HG02938 (cell line): Measurements from ENCODE around the gene C19orf12.
A peak's percentile ranks its signal among the peaks of the same experiment; 100 is the strongest.
"Not testable (repeated sequence)": the region's sequence is repeated elsewhere in the genome, so short reads cannot be mapped to it uniquely, and the experiment has no call there.

ENCODE experiments used
- ATAC-seq: cut with Tn5 transposase; IDR thresholded peaks from one replicate; pipeline ENCODE4 v1.9.1; 2021; ENCODE audit warnings: mild to moderate bottlenecking, moderate library complexity; ENCODE audit not compliant: unreplicated experiment

Gene C19orf12

DNA sequence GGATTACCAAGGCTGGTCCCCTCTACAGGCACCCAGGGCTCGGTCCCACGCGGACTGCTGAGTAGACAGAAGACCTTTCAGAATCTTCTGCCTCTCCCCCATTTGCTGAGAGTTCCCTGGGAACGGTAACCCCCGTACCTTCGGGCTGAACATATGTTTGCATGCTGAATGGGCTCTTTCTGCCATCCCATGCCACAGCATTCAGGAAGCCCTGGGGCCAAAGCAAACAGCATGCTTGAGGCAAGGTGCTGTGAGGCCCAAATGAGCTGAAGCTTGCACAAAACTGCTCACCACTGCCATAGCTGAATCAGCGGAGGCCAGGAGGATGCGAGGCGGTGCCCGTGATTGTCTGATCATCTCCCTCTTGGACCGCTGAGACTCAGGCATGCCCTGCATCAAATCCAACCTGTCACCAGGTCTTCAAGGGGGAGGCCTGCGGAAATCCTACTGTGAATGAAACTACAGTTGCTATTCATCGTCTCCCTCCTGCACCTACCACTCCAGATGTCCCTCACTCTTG is 16.3 kb upstream of the C19orf12 start:
- no peak for ATAC-seq

DNA sequence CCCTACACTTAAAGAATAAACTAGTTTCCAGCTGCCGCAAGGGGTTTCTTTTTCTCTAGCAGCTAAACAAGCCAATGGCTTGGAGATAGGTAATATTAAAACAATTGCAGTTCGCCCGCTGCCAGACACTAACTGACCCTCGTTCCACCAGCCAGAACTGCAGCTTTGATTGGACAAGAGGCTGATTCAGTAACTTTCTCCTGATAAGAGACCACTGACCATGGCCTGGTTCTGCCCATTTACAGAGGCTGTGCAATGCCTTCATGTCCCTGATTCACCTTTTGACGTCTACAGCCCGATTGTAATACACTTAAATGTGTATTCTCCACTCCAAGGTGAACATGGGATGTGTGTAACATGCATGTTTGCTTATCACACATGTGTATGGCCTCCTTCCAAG is 12.8 kb upstream of the C19orf12 start:
- no peak for ATAC-seq

DNA sequence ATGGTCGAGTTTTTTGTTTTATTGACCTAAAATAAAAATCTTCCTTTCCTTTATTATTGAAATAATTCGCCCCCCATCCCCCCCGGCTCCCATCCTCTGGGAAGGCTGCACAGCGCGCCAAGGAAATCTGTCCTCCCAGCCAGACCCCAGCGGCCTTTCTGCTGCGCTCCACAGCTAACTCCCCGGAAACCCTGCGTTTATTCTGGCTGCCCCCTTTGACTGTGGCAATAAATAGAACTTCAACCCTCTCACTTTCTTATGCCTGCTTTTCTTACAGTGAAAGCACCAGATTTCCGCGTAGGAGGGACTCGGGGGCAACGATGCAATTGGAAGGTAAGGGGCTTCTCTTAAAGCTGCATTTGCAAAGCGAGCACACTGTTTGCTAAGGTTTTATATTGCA is 9.7 kb upstream of the C19orf12 start:
- no peak for ATAC-seq

DNA sequence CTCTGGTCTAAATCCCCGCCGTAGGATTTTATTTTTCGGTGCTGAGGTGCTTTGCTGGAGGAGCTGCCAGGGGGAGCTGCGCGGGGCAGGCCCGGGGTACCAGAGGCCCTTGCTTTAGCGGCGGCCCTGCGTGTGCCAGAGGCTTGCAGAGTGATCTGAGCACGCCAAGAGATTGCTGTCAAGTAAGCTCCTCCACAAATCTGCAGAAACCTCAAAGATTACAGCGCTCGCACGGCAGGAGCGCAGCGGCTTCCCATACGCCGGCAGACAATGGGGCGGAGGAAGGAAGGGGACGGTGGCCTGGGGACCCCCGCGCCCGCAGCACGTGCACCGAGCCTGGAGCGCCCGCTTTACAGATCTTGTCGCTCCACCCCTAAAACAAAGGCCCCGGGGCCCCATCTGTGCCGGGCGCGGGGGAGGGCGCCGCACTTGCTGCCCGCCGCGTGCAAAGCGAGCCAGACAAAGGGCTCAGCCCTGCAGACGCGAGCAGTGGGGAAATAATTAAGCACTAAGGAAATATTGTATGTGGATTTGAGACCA is 9.1 kb upstream of the C19orf12 start:
- no peak for ATAC-seq

DNA sequence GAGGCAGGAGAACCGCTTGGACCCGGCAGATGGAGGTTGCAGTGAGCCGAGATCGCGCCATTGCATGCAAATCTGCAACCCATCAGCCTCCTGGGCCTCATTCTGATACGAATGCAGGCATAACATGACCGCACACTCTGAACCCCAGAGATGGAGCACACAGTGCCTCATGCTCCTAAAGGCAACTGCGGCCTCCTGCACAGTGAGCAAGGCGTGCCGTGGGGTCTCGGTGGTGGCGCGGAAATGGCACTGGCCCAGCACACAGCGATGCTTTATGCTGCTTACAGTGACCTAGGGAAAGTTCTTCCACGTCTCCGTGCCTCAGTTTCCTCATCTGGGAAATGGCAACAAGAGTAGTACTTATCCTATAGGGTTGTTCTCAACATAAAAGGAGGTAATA is 2.0 kb upstream of the C19orf12 start:
- no peak for ATAC-seq

DNA sequence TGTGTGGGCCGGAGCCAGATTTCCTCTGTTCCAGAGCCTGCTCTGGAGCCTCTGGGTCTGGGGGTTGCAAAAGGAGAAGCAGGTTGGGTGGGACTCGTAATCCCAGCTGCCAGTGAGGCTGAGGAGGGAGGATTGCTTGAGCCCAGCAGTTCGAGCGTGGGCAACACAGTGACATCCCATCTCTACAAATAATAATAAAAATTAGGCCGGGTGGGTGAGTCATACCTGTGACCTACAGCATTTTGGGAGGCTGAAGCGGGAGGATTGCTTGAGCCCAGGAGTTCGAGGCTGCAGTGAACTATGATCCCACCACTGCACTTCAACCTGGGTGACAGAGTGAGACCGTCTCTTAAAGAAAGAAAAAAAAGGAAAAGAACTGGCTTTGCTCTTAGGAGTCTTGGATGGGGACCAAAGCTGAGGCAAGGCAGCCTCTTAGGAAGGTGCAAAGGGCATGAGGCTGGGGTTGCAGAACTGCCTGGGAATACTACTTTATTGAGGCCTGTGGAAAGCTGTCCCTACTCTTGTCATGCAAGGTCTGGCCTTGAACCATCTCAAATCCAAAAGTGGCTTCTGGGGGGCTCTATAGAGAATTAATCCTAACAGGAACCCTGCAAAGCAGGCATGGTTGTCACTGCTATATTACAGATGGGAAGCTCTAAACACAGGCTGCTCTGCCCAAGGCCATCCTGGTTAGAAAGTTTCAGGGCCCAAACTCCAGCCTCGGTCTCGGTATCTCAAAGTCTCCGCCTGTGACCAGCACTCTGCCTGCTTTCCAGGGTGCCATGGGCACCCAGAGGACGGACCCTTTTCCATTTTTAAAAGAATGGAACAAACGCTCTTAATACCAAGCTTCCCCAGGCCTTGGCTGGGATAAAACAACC is 880 bp upstream of the C19orf12 start:
- no peak for ATAC-seq

DNA sequence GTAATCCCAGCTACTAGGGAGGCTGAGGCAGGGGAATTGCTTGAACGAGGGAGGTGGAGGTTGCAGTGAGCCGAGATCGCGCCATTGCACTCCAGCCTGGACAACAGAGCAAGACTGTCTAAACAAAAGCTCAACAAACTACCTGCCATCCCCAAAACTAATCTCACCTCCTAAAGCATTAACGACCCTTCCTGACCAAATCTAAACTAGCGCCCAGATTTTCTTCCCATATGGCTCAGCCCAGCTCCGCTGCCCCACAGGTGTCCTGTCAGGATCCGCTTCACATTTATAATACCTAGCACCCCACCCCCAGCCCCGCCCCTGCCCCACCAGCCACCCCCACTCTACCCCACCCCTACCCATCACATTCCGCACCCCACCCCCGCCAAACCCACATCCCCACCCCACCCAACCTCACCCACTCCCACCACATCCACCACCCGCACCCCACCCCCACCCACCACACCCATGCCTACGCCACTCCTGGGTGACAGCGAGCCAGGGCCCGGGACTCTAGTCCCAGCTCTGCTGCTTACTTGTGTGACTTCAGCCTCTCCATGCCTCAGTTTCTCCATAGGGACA is 599 bp downstream of the C19orf12 start:
- ATAC-seq, result peak; percentile 22

DNA sequence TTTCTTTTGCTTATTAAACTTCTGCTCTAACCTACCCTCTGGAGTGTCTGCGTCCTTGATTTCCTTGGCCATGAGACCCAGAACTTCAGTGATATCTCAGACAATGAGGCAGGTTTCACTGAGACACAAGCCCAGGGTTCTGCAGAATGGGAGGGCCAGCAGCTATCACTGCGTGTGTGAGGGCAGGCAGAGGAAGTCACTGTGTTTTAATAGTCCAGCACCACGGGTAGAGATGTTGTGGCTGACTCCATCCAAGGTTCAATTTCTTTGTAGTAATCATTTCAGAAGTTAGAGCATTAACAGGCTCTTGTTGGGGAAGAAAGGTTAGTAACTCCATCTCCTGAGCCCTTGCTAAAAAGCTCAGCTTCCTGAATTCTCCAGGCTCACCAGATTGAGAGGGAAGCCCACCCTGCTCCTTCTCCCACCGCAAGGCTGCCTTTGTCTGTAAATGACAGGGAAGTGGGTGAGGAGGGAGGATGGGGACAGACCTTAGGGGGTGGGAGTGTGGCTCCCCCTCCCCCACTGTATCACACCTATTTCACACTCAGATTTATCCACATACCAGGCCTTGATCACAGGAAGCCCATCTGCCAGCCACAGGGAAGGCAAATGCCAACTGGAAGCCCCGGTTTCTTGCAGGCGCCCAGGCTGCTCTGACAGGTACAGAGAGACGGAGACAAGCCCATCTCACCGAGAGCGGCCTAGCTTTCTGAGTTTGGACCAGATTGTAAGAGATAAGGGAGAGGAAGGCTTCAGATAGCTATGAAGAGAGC is 2.1 kb downstream of the C19orf12 start:
- ATAC-seq, result no peak

DNA sequence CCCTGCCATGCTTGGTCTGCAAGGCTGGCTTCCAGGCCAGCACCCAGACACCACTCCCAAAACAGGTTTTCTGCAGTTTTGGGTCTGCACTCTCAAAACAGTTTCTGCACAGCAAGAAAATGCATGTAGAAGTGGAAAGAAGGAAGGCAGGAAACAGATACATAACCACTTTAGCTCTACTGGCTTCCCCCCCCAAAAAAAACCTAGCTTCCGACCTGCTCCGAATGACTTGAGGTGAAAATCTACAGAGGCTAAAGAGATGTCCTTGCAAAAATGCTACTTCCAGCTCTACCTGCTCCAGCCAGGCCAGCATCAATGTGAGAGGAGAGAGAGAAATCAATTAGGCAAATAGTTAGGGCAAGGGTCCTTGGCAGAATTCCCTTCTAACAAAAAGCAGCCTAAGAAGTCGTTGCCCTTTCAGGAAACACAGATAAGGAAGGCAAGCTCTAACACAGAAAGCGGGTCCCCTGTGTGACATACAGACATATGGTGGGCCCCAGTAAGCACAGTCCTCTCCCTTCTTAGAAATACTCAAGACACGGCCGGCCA is 3.4 kb downstream of the C19orf12 start:
- ATAC-seq, result no peak

DNA sequence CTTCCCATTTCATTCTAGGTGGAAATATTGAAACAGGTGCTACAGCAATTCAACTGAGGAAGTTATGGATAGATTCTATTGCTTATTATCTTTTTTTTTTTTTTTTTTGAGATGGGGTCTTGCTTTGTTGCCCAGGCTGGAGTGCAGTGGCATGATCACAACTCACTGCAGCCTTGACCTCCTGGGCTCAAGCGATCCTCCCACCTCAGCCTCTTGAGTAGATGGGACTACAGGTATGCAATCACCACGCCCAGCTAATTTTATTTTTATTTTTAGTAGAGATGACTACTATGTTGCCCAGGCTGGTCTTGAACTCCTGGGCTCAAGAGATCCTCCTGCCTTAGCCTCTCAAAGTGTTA is 5.6 kb downstream of the C19orf12 start:
- not testable (repeated sequence) for ATAC-seq

DNA sequence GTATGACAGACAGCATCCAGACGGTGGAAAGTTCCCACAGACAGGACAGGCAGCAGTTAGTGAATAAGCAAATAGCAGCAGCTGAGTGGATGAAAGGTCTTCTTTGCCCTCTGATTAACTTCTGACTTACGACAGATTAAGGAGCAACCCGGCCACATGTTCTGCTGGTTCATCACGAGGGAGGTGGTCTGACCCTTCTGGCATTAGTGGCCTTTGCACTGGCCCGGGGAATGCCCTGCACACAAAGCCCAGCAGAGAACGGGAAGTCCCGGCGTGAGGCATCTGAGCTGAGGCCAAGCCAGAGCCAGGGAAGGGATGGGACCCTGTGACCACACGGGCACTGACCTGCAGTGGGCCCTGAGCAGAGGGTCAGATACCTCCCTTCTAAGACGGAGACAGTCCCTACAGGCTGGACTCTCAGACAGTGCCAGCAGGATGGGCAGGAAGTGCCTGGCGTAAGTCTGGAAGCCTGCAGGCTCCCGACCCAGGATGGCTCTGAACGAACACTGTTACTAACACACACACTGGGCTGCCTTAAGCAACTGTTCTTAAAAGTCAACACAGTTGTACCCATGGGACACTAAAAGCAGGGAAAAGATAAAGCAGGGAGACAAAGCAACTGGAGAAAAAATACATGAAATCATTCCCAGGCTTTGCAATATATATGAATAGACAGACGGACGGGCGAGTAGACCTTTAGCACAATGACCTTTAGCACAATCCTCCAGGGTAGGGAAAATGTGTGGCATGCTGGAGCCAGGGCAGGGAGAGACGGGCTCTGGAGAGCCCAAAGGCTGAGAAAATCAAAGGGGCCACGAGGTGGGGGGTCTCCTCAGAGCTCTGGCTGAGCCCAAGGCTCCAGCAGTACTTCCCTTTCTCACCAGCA is 6.3 kb downstream of the C19orf12 start:
- no peak for ATAC-seq

DNA sequence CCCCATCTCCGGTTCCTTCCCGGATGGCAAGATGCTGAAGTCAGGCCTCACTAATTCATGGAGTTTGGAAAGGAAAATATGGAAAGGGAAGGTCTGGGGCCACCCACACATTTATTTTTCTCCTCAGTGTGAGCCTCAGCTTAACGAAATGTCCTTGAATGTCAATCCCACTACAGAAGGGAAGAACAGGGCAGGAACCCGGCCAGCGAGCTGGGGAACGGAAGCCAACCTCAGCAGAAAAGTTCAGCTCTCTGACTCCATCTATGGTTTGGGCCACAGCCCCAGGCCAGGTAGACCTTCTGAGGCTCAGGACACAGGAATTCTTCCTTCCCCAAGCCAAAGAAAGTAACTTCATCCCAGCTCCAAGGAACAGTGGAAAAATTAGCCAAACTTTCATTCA is 8.4 kb downstream of the C19orf12 start:
- ATAC-seq, result no peak

DNA sequence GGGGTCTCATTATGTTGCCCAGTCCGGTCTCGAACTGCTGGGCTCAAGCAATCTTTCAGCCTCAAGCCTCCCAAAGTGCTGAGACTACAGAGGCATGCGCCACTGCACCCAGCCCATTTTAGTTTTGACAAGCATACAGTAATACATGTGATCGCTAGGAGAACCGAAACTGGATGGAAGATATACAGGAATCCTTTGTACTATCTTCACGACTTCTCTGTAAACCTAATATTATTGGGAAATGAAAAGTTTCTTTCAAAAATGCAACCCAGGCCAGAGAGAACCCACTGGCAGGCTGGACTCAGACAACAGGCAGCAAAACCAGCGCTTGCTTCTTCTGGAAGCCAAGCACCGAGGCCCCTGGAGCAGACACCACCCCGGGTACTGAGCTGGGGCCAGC is 9.4 kb downstream of the C19orf12 start:
- ATAC-seq, result no peak

DNA sequence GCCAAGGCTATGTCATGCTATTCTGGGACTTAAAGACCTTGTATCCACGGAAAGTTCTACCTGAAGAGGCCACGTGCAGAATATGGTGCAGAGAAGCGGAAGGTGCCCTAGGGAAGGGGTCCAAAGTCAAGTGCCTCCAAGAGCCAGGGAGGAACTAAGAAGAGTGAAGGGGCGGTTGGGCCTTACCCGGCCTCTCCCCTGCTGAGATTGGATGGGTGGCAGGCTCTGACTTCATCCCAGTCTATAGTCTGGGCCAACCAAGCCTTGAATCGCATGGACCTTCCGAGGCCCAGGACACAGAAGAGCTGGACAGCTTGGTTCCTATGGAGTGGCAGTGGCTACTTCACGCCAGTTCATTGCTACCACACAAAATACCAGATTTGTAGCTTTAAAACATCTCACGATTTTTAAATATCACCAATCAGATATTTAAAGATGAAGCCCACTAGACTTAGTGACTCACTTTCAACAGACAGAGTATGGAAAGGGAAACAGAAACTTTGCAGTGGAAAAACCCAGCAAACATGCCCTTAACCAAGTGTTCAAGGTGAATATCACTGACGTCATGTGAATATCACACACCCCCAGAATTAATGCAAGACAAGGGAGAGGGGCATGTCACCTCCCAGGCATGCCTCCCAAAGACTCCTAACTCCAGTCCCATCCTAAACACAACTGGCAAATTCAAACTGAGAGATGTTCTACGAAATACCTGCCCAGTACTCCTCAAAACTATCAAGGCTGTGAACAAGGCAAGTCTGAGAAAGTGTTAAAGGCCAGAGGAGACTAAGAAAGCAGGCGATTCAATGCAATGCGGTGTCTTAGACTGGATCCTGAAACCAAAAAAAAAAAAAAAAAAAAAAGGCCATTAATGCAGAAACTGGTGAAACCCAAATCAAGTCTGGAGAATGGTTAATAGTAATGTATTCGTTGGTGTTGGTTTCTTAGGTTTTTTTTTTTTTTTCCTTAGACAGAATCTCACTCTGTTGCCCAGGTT is 10.2 kb downstream of the C19orf12 start:
- ATAC-seq, result peak; percentile 75

DNA sequence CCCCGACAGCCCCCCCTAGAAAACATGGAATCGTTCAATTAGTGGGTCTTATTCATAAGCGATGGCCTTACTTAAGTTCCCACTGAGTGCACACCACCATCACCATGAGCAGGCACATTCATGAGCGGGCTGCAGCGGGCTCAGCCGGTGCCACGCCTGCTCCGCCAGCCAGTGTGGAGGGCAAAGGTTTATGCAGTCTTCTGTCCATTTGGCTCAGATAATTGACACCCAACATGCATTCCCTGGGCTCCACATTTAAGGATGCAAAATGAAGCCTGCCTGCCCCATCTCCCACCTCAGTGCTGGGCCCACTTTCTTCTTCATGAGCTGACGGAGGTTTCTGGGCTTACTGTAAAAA is 12.1 kb downstream of the C19orf12 start:
- no peak for ATAC-seq

DNA sequence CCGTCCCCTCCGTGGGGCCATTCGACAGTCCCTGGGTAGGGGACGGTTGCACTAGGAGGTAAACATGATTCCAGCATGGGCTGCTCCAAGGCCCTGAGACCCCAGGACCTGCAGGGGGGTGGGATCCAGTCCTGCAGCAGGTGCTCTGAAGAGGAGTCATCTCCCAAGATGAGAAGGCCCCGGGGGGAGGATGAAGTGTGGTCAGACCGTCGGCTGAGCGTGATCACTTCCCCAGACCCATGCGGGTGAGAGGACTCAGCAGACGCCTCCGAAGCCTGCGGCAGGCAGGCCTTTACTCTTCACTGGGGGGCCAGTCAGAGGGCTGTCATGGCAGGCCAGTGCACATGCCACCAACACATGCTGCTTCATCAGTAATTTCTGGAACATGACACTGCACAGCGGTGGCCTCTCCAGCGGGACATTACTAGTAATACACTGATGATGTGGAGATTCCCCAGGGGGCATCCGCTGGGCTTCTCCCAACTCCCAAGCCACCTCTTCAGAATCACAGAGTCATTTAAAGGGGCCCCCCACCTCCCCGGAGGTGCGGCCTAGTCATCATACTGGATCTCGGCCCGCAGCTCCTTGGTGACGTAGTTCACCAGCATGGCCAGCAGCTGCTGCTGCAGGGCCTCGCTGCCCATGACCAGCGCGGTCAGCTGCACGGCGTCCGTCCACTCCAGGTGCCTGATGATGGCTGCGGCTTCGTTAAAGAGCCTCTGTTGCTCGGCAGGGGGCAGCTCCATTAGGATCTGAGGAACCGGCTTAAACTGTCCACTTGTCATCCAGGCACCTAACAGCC is 12.7 kb downstream of the C19orf12 start:
- ATAC-seq, result no peak

DNA sequence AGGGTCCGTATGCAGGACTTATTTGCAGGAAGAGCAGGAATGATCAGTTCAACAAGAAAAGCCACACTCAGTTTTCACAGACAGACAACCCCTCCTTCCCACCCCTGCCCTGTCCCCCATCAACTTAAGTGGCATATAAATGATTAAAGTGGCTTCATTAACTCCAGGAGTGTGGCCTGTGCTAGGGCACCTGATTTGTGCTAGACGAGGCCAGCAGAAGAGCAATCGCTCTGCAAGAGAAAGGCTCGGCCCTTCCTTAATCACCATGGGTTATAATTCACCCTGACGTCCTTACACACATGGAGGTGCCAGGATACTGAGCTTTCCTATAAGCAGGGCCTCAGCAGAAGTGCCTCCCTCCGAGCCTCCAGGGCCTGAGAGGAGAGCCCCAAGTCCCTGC is 14.6 kb downstream of the C19orf12 start:
- ATAC-seq, result no peak

DNA sequence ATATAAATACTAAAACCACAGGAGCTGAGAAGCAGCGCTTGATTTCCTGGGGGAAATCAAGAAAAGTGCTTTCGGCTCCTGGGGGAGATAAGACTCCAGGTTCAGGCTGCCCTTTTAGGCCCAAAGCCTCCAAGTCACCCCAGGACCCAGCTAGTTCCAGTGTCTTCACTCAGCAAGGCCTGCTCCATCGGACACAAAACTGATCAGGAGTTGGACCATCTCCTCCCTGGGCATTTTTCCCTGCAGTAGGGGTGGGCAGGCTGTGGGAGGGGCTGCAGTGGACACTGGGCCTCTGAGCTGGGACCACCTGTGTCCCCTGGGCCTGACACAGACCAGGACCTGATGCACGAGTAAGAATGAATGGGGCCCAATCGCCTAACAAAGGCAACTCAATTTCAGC is 15.2 kb downstream of the C19orf12 start:
- ATAC-seq, result no peak
